K562 (cell line): ENCODE measurements around the gene GLIPR1L2.

Source experiments
- ELF4 ChIP-seq: fragments of 450-650 bp; formaldehyde crosslinking; IDR thresholded peaks from 2 replicates; pipeline ENCODE4 v1.4.0; 2022; ENCODE audit warnings: missing genetic modification characterization
- POLR2AphosphoS5 ChIP-seq: IDR thresholded peaks from 2 replicates; pipeline ENCODE4 v1.6.1; 2011; ENCODE audit warnings: mild to moderate bottlenecking, low read depth, low read length, moderate library complexity; ENCODE audit not compliant: control insufficient read depth, insufficient read depth
- SIX5 ChIP-seq, 2 experiments: IDR thresholded peaks; 2 replicates each; pipeline ENCODE4 v1.6.1; 2011; ENCODE audit warnings: low read length in 2 of 2, borderline replicate concordance in 1 of 2, low read depth in 1 of 2, mild to moderate bottlenecking in 1 of 2, moderate library complexity in 1 of 2; ENCODE audit not compliant: insufficient read depth in 1 of 2
- SMARCA4 ChIP-seq: fragments of 450-650 bp; IDR thresholded peaks from 2 replicates; pipeline ENCODE4 v1.6.1; 2016
- ZFP30 ChIP-seq: fragments of 250-450 bp; sonication (Bioruptor Pico); IDR thresholded peaks from 2 replicates; pipeline ENCODE4 v1.8.0; 2022; ENCODE audit warnings: moderate library complexity, mild to moderate bottlenecking, inconsistent platforms, borderline replicate concordance
- ZNF79 ChIP-seq: fragments of 250-450 bp; sonication (Bioruptor Pico); IDR thresholded peaks from 2 replicates; pipeline ENCODE4 v1.4.0; 2020; ENCODE audit warnings: low read depth, mild to moderate bottlenecking, moderate library complexity
- TF ChIP-seq, protein P1 (sequence below), 3 experiments: IDR thresholded peaks in 2 of 3; conservative IDR thresholded peaks in 1 of 3; 2 replicates each; pipeline ENCODE4 v1.5.1; 2011 to 2012; ENCODE audit warnings: low read length in 3 of 3, mild to moderate bottlenecking in 3 of 3, control low read depth in 2 of 3, improper control_type of control experiment in 1 of 3, inconsistent platforms in 1 of 3, low read depth in 1 of 3, mixed read lengths in 1 of 3, moderate library complexity in 1 of 3; ENCODE audit not compliant: insufficient read depth in 2 of 3
- TF ChIP-seq, protein P2 (sequence below): IDR thresholded peaks from 3 replicates; pipeline ENCODE4 v1.6.1; 2011; ENCODE audit warnings: borderline replicate concordance, mild to moderate bottlenecking, moderate library complexity; ENCODE audit not compliant: insufficient read length; ENCODE audit errors: extremely low read depth
- TF ChIP-seq, protein P3 (sequence below): fragments of 450-650 bp; IDR thresholded peaks from 2 replicates; pipeline ENCODE4 v1.7.0; 2016; ENCODE audit warnings: borderline replicate concordance

DNA sequence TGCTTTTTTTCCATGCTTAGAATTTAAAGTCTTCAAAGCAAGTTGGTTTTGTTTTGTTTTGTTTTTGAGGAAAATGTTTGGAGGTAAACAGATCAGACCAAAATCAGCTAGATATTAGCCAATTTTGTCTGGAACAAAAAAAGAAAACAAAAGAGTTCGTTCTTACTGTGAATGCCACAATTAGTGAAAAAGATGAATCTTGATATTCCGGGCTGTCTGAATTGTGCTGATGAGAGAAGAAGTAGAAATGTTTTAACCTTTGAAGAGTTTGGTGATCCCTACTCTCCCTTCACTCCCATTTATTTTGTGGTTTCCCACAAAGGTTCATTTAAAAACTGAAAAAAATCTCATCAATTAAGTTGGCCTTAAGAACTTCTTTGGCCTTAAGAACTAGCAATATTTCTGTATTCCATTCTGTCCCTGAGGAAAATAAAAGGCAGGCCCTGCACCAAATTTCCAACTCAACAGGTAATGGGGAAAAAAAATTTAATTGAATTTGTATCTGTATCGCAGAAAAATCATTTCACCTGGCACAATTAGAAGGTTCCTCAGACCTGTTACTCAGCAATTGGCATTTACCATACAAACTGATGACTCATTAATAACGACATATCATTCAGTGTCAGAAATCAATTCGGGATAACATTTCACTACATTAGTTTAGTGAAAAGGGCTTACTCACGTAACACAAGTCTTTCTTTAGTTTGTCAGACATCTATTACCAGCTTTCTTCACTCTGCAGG lies 562 bp upstream of the GLIPR1L2 start:
- no peak for TF ChIP-seq SMARCA4
- TF ChIP-seq, protein P1, sequence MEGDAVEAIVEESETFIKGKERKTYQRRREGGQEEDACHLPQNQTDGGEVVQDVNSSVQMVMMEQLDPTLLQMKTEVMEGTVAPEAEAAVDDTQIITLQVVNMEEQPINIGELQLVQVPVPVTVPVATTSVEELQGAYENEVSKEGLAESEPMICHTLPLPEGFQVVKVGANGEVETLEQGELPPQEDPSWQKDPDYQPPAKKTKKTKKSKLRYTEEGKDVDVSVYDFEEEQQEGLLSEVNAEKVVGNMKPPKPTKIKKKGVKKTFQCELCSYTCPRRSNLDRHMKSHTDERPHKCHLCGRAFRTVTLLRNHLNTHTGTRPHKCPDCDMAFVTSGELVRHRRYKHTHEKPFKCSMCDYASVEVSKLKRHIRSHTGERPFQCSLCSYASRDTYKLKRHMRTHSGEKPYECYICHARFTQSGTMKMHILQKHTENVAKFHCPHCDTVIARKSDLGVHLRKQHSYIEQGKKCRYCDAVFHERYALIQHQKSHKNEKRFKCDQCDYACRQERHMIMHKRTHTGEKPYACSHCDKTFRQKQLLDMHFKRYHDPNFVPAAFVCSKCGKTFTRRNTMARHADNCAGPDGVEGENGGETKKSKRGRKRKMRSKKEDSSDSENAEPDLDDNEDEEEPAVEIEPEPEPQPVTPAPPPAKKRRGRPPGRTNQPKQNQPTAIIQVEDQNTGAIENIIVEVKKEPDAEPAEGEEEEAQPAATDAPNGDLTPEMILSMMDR (IDR thresholded peaks at IDR 0.05 in 2 of 3, conservative IDR thresholded peaks at IDR 0.05 in 1 of 3; ENCODE audit: insufficient read depth in 2 of 3, low read depth in 1 of 3, low read length in 3 of 3): no peak
- TF ChIP-seq ELF4 (CRISPR knock-in tag): no peak
- TF ChIP-seq, protein P2, sequence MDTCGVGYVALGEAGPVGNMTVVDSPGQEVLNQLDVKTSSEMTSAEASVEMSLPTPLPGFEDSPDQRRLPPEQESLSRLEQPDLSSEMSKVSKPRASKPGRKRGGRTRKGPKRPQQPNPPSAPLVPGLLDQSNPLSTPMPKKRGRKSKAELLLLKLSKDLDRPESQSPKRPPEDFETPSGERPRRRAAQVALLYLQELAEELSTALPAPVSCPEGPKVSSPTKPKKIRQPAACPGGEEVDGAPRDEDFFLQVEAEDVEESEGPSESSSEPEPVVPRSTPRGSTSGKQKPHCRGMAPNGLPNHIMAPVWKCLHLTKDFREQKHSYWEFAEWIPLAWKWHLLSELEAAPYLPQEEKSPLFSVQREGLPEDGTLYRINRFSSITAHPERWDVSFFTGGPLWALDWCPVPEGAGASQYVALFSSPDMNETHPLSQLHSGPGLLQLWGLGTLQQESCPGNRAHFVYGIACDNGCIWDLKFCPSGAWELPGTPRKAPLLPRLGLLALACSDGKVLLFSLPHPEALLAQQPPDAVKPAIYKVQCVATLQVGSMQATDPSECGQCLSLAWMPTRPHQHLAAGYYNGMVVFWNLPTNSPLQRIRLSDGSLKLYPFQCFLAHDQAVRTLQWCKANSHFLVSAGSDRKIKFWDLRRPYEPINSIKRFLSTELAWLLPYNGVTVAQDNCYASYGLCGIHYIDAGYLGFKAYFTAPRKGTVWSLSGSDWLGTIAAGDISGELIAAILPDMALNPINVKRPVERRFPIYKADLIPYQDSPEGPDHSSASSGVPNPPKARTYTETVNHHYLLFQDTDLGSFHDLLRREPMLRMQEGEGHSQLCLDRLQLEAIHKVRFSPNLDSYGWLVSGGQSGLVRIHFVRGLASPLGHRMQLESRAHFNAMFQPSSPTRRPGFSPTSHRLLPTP: no peak
- no peak for TF ChIP-seq ZNF79 (CRISPR knock-in tag)
- TF ChIP-seq POLR2AphosphoS5: no peak
- TF ChIP-seq, protein P3, sequence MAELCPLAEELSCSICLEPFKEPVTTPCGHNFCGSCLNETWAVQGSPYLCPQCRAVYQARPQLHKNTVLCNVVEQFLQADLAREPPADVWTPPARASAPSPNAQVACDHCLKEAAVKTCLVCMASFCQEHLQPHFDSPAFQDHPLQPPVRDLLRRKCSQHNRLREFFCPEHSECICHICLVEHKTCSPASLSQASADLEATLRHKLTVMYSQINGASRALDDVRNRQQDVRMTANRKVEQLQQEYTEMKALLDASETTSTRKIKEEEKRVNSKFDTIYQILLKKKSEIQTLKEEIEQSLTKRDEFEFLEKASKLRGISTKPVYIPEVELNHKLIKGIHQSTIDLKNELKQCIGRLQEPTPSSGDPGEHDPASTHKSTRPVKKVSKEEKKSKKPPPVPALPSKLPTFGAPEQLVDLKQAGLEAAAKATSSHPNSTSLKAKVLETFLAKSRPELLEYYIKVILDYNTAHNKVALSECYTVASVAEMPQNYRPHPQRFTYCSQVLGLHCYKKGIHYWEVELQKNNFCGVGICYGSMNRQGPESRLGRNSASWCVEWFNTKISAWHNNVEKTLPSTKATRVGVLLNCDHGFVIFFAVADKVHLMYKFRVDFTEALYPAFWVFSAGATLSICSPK: no peak
- no peak for TF ChIP-seq SIX5 (IDR thresholded peaks at IDR 0.05; ENCODE audit: borderline replicate concordance in 1 of 2, insufficient read depth in 1 of 2, low read depth in 1 of 2, low read length in 2 of 2)
- no peak for TF ChIP-seq ZFP30 (CRISPR knock-in tag)
